ENCODE data around the gene TAS2R41.

The TAS2R41 gene

DNA sequence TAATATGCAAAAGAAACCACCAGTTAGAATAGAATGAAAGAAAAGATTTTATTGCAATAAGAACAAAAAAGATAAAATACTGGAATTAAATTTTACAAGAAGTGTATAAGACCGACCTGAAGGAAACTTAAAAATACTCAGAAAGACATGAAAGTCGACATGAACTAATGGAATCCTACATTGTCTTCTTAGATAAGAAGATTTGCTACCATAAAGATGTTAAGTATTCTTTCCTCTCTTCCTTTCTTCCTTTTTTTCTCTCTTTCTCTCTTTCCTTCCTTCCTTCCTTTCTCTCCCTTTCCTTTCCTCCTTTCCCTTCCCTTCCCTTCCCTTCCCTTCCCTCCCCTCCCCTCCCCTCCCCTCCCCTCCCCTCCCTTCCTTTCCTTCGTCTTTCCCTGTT lies 27.9 kb upstream of the TAS2R41 start:
- Mint-ChIP-seq H3K27ac (no peak overlapping the region), H3K9me3 (no peaks in the 10 kb centered on the region), H3K4me3 (no peak overlapping the region), H3K27me3 (ENCODE audit: low read depth) (no peaks in the 10 kb centered on the region), H3K4me1 (ENCODE audit: low read depth) (no peaks in the 10 kb centered on the region), H3K36me3 (ENCODE audit: low read depth) (no peaks in the 10 kb centered on the region)

DNA sequence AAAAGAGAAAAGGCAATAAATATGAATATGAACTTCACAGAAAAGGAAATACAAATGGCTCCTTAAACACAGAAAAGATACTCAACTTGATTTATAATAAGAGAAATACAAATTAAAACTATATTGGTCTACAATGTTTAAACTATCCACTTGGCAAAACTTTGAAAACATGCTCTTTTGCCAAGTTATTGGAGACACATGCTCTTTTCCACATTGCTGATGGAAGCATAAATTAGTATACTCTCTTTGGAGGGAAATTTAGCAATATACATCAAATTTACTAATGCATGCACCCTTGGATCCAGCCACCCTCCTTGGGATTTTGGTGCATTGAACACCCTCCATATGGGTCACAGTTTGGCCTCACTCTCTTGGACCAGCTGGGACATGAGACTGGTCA lies 26.6 kb upstream of the TAS2R41 start:
- Mint-ChIP-seq H3K27me3 (ENCODE audit: low read depth) (peaks cover 4% of the 10 kb centered on the region), H3K36me3 (ENCODE audit: low read depth) (no peaks in the 10 kb centered on the region), H3K4me3 (no peak overlapping the region), H3K9me3 (no peaks in the 10 kb centered on the region), H3K4me1 (ENCODE audit: low read depth) (no peaks in the 10 kb centered on the region), H3K27ac (no peak overlapping the region)

DNA sequence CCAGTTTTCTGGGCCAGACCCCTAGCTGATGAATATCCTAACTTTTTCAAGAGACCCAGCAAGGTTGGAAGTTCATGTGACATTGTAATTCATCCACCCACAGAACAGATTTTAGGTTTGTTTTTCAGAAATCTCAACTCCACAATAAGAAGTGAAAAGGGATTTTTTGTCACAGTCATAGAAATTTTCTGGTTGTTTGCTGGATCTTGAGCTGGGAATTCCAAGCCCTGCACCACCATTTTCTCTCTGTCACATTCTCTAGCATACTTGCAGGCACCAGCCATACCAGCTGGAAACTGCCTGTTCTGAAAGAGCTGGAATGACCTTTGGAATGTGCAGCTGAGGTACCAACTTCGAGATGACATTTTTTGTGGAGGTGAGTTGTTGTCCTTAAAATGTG lies 25.9 kb upstream of the TAS2R41 start:
- Mint-ChIP-seq H3K27me3 (ENCODE audit: low read depth) (peaks cover 4% of the 10 kb centered on the region), H3K27ac (no peak overlapping the region), H3K4me1 (ENCODE audit: low read depth) (no peaks in the 10 kb centered on the region), H3K9me3 (no peaks in the 10 kb centered on the region), H3K4me3 (no peak overlapping the region), H3K36me3 (ENCODE audit: low read depth) (no peaks in the 10 kb centered on the region)

DNA sequence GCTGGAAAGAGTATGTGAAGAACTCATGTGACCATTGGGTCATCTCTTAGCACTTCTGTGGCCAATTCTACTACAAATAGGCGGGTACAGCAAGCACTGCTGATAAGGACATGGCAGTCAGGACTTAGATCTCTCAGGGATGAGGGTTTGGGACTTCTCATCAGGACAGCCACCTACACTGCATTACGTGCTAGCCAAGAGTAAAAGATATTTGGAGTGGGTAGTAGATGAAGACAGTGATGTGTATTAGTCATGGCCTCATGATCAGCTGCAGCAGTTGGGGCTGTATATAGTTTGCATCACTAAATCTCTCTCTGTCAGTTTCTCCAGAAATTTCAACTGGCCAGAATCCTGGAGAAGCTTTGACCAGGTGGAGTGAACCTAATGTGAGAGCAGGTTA lies 25.2 kb upstream of the TAS2R41 start:
- no peaks in the 10 kb centered on the region for H3K9me3 Mint-ChIP-seq
- H3K4me1 Mint-ChIP-seq (ENCODE audit: low read depth), result no peaks in the 10 kb centered on the region
- H3K27me3 Mint-ChIP-seq (ENCODE audit: low read depth), result peaks cover 4% of the 10 kb centered on the region
- no peaks in the 10 kb centered on the region for H3K36me3 Mint-ChIP-seq (ENCODE audit: low read depth)
- no peak overlapping the region for H3K4me3 Mint-ChIP-seq
- H3K27ac Mint-ChIP-seq, result no peak overlapping the region

DNA sequence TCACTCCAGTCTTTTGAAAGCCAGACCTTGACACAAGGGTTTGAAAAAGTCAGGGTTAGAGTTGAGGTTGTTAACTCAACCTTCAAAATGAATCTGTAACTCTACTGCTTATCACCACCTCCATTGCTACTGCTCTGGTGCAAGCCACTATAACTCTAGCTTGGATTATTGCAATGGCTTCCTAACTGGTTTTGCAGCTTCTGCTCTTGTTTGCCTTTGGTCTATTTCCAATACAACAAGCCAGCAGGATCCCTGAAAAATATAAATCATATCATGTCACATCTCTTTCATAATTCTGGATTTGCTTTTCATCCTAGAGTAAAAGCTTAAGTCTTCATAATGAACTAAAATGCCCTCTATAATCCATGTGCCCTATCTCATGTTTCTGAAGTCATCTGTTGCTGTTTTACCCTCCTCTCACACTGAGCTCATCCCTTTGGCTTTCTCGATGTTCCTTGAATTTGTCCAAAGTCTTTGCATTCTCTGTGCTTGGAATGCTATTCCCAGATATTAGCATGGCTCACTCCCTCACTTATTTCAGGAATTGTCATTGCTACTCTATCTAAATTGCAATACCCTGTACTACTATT lies 23.5 kb upstream of the TAS2R41 start:
- Mint-ChIP-seq H3K4me3 (no peak overlapping the region), H3K27ac (no peak overlapping the region), H3K4me1 (ENCODE audit: low read depth) (no peaks in the 10 kb centered on the region), H3K27me3 (ENCODE audit: low read depth) (peaks cover 4% of the 10 kb centered on the region), H3K36me3 (ENCODE audit: low read depth) (no peaks in the 10 kb centered on the region), H3K9me3 (no peaks in the 10 kb centered on the region)

DNA sequence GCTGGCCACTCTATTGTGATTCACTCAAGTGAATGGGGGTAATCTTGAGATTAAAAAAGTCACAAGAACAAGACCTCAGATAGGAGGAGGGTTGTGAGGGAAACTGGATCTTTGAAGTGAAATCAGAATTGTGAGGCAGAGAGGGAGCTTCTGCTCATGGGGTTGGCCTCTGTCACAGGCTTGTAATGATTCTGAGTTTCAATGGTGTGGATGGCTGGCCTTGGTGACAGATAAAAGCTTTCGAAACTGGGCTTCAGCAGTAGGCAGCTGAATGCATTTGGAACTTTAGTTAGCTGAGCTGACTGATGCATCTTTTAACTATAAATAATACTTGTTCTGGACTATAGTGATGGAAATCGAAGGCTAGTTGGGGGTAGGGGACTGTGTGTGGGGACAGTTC lies 22.2 kb upstream of the TAS2R41 start:
- Mint-ChIP-seq H3K9me3 (no peaks in the 10 kb centered on the region), H3K4me1 (ENCODE audit: low read depth) (no peaks in the 10 kb centered on the region), H3K27ac (no peak overlapping the region), H3K36me3 (ENCODE audit: low read depth) (no peaks in the 10 kb centered on the region), H3K27me3 (ENCODE audit: low read depth) (peaks cover 4% of the 10 kb centered on the region), H3K4me3 (no peak overlapping the region)

DNA sequence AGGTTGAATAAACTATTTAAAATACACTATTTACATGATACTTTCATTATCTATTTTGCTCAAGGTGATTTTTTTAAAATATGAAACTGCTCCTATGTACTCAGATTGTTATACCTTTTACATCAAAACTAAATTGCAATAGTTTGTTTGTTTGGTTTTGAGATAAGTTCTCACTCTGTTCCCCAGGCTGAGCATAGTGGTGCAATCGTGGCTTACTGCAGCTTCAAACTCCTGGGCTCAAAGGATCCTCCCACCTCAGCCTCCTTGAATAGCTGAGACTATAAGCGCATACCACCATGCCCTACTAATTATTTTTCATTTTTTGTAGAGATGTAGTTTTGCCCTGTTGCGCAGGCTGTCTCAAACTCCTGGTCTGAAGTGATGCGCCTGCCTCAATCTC lies 21.7 kb upstream of the TAS2R41 start:
- H3K4me1 Mint-ChIP-seq (ENCODE audit: low read depth), result no peaks in the 10 kb centered on the region
- H3K27ac Mint-ChIP-seq, result no peak overlapping the region
- peaks cover 4% of the 10 kb centered on the region for H3K27me3 Mint-ChIP-seq (ENCODE audit: low read depth)
- no peaks in the 10 kb centered on the region for H3K9me3 Mint-ChIP-seq
- no peaks in the 10 kb centered on the region for H3K36me3 Mint-ChIP-seq (ENCODE audit: low read depth)
- no peak overlapping the region for H3K4me3 Mint-ChIP-seq

DNA sequence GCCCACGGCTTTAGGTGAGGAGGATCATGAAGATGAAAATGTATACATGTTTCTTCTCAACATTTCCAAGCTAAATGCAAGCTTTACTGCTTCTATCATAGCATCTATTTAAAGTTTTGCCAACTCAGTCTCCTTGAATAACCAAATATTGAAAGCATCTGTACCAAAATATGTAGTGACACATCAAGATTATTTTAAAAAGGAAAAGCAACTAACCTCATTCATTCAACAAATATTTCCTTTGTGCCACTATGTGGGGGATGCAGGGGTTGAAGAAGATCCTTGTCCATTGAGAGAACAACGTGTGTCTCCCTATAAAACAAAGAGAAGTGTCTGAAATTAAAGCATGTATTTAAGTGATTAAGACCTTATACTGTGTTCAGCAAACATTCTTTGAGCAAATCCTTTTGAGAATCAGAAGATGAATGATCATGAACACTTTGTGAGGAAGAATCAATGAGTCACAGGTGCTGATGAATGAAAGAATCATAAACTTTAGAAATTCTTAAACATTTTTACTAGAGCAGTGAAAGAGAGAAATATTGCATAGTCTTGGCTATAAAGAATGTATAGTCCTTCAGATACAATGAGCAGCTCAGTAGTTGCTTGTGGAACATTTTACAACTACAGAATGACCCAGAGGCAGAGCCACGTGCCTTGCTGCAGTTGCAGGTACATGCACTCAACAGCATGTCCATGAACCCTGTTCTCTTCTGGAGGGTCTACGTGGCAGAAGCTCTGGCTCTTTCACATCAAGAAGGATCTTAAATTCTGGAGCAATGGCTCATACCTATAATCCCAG lies 20.5 kb upstream of the TAS2R41 start:
- Mint-ChIP-seq H3K4me3 (no peak overlapping the region), H3K4me1 (ENCODE audit: low read depth) (no peaks in the 10 kb centered on the region), H3K27me3 (ENCODE audit: low read depth) (peaks cover 4% of the 10 kb centered on the region), H3K9me3 (no peaks in the 10 kb centered on the region), H3K27ac (no peak overlapping the region), H3K36me3 (ENCODE audit: low read depth) (no peaks in the 10 kb centered on the region)

DNA sequence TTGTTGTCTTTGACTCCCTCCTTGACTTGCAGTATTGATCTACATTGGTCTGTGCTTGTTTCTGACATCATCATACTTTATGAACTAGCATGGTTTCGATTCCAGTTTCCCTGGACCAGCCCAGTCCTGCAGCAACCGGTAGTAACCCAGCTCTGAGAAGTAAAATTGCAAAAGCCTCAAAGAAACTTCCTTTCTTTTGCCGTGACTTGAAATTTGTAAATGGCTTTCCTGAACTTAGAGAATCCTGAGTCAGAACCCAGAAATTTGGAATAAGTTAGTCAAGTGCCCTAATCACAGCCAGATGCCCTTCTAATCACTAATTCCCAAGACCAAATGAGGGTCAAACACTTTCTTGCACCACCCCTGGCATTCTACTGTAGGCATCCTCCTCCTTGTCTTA lies 19.4 kb upstream of the TAS2R41 start:
- Mint-ChIP-seq H3K36me3 (ENCODE audit: low read depth) (no peaks in the 10 kb centered on the region), H3K9me3 (no peaks in the 10 kb centered on the region), H3K27ac (no peak overlapping the region), H3K4me3 (no peak overlapping the region), H3K27me3 (ENCODE audit: low read depth) (peaks cover 4% of the 10 kb centered on the region), H3K4me1 (ENCODE audit: low read depth) (no peaks in the 10 kb centered on the region)

DNA sequence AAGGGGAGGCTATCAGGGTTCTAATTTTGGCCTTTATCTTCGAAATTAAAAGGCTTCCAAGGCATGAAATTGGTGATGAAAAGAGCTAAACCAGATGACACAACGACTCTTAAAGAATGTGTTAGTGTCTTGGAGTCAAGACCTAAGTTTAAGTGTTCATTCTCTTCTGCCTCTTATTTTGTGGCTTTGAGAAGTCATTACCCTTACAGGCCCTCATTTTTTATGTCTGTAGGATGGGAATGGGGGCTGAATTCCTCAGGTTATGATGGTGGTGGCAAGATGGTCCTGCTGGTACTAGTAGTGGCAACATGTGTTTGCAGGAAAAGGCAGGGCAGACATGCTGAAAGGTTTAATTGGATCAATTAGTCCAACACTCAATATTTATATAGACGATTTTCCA lies 19.0 kb upstream of the TAS2R41 start:
- Mint-ChIP-seq H3K27me3 (ENCODE audit: low read depth) (peaks cover 4% of the 10 kb centered on the region), H3K27ac (no peak overlapping the region), H3K9me3 (no peaks in the 10 kb centered on the region), H3K4me3 (no peak overlapping the region), H3K36me3 (ENCODE audit: low read depth) (no peaks in the 10 kb centered on the region), H3K4me1 (ENCODE audit: low read depth) (no peaks in the 10 kb centered on the region)

DNA sequence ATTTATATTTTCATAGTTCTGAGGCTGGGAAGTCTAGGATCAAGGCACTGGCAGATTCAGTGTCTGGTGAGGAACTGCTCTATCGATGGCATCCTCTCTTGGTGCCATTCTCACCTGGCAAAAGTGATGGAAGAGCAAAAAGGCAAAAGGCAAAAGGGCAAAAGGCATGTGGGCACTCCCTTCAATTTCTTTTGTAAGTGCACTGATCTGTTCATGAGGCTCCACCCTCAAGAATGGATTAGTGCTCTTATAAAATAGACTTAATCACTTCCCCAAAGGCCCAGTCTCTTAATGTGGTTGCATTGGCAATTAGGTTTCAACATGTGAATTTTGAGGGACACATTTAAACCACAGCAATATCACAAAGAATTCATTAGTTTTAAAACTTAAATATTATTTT lies 18.3 kb upstream of the TAS2R41 start:
- H3K9me3 Mint-ChIP-seq, result no peaks in the 10 kb centered on the region
- no peaks in the 10 kb centered on the region for H3K4me1 Mint-ChIP-seq (ENCODE audit: low read depth)
- H3K27me3 Mint-ChIP-seq (ENCODE audit: low read depth), result peaks cover 4% of the 10 kb centered on the region
- H3K36me3 Mint-ChIP-seq (ENCODE audit: low read depth), result no peaks in the 10 kb centered on the region
- no peak overlapping the region for H3K27ac Mint-ChIP-seq
- no peak overlapping the region for H3K4me3 Mint-ChIP-seq

DNA sequence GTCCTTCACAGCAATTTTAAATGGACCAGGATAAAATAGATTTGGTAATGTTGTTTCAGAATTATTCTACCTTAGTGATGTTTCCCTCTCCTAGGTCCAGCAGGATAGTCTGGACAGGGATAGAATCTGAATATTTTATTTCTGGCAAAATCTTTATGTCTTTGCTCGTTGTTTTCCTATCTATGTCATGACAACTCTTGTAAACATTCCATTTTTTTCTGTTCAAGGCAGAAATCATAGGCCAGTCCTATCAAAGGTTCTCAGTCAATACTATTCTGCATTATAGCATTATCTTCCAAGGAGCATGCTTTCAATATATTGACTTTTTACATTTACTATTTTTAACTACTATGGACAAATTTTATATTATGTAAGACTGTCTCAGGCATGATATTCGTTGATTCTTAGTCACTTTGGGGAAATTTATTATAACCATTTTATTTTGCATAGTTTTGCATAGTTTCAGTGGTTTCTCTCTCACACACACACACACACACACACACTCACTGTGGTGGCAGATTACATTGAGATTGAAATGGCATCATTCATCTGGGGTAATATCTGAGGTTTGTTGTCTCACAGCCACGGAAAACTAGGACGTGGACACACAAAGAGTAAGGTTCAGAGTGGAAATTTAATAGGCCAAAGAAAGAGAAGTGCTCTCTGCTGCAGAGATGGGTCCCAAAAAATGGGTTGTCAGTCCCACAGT lies 17.2 kb upstream of the TAS2R41 start:
- Mint-ChIP-seq H3K4me1 (ENCODE audit: low read depth) (no peaks in the 10 kb centered on the region), H3K4me3 (no peak overlapping the region), H3K9me3 (no peaks in the 10 kb centered on the region), H3K27ac (no peak overlapping the region), H3K36me3 (ENCODE audit: low read depth) (no peaks in the 10 kb centered on the region), H3K27me3 (ENCODE audit: low read depth) (peaks cover 1% of the 10 kb centered on the region)

DNA sequence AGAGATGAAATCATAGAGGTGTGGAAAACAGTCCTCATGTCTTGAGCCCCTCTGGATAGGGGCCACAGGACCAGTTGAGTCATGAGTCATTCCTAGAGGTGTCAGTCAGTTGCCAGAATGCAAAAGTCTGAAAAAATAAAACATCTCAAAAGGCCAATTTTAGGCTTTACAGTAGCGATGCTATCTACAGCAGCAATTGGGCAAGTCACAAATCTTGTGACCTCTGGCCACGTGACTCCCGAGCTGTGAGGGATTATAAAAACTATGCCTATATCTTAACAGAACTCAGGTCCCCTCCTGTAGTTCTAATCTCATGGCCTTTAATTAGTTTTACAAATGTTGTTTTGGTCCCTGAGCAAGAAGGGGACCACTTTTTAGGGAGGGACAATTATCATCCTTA lies 15.6 kb upstream of the TAS2R41 start:
- H3K4me1 Mint-ChIP-seq (ENCODE audit: low read depth), result no peaks in the 10 kb centered on the region
- no peak overlapping the region for H3K27ac Mint-ChIP-seq
- no peaks in the 10 kb centered on the region for H3K9me3 Mint-ChIP-seq
- H3K4me3 Mint-ChIP-seq, result no peak overlapping the region
- no peaks in the 10 kb centered on the region for H3K27me3 Mint-ChIP-seq (ENCODE audit: low read depth)
- no peaks in the 10 kb centered on the region for H3K36me3 Mint-ChIP-seq (ENCODE audit: low read depth)

DNA sequence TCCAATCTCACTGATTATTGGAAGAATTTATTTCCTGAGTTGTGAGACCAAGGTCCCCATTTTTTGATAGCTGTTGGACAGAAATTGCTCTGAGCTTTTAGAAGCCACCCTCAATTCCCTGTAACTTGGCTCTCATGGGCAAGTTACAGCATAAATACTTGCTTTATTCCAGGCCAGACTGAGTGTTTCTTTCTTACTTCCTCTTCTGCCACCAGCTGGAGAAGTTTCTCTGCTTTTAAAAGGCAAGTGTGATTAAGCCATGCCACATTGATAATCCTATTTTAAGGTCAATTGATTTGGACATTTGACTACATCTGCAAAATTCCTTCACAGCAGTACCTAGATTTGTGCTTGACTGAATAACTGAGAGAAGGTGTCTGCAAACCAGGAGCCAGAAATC lies 14.1 kb upstream of the TAS2R41 start:
- Mint-ChIP-seq H3K9me3 (no peaks in the 10 kb centered on the region), H3K36me3 (ENCODE audit: low read depth) (no peaks in the 10 kb centered on the region), H3K4me3 (no peak overlapping the region), H3K4me1 (ENCODE audit: low read depth) (no peaks in the 10 kb centered on the region), H3K27me3 (ENCODE audit: low read depth) (no peaks in the 10 kb centered on the region), H3K27ac (no peak overlapping the region)

DNA sequence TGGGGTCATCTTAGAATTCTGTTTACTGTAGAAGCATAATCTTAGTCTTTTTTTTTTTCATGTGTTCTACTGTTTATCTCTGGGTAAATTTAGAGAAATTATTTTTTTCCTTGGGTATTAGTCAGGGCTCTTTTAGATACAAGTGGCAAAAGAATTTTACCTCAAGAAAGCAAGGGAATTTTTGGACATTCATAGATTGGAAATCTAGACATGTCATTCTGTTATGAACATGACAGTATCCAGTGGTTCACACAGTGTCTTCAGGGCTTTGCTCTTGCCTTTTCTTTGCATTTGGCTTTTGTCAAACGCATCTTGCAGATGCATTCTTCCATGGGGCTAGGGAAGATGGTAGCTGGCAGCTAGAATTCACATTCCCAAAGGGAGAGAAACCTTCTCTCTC lies 13.7 kb upstream of the TAS2R41 start:
- H3K9me3 Mint-ChIP-seq, result no peaks in the 10 kb centered on the region
- H3K27me3 Mint-ChIP-seq (ENCODE audit: low read depth), result no peaks in the 10 kb centered on the region
- no peaks in the 10 kb centered on the region for H3K36me3 Mint-ChIP-seq (ENCODE audit: low read depth)
- H3K4me3 Mint-ChIP-seq, result no peak overlapping the region
- no peak overlapping the region for H3K27ac Mint-ChIP-seq
- no peaks in the 10 kb centered on the region for H3K4me1 Mint-ChIP-seq (ENCODE audit: low read depth)
